Sigmoid colon (tissue), 7 donors: ENCODE results near the gene CTXN3. TPM values are rescaled to one million over a fixed set of nuclear protein-coding genes. Genes with fewer than 3 reads are reported as not detected.

Experiments
- DNase-seq: peaks from one replicate; pipeline ENCODE4 v3.0.0-alpha.2; 2019
- H3K27ac ChIP-seq, 4 donors: fragments of 200-600 bp; sonication (generic); one replicate each; pipeline ENCODE4 v1.5.1; 2016 to 2019; ENCODE audit warnings: mild to moderate bottlenecking in 1 of 4
- H3K27me3 ChIP-seq, 3 donors: fragments of 200-600 bp; sonication (generic); one replicate each; pipeline ENCODE4 v1.5.1; 2019; ENCODE audit warnings: mild to moderate bottlenecking in 1 of 3
- H3K36me3 ChIP-seq, 4 donors: fragments of 200-600 bp; sonication (generic); one replicate each; pipeline ENCODE4 v1.5.1; 2016 to 2019
- H3K4me1 ChIP-seq, 4 donors: fragments of 200-600 bp; sonication (generic); one replicate each; pipeline ENCODE4 v1.5.1; 2017 to 2019
- H3K4me3 ChIP-seq, 4 donors: fragments of 200-600 bp; sonication (generic); one replicate each; pipeline ENCODE4 v1.5.1; 2017 to 2019; ENCODE audit warnings: mild to moderate bottlenecking in 2 of 4, moderate library complexity in 1 of 4
- H3K9me3 ChIP-seq, 4 donors: fragments of 200-600 bp in 3 of 4; sonication (generic) in 3 of 4; one replicate each; pipeline versions ENCODE4 v1.5.1 to v1.6.1; 2013 to 2019
- CTCF ChIP-seq, 4 experiments: fragments of 450-650 bp in 3 of 4; fragments of 200-600 bp in 1 of 4; IDR thresholded peaks; one replicate each; pipeline ENCODE4 v1.5.1; 2016 to 2019; ENCODE audit warnings: antibody characterized with exemption in 4 of 4, mild to moderate bottlenecking in 3 of 4, moderate library complexity in 2 of 4
- EP300 ChIP-seq, 4 donors: sonication (generic); formaldehyde crosslinking; IDR thresholded peaks; one replicate each; pipeline ENCODE4 v1.6.1; 2017; ENCODE audit warnings: antibody characterized with exemption in 4 of 4
- POLR2A ChIP-seq, 2 donors: fragments of 450-650 bp; IDR thresholded peaks; one replicate each; pipeline ENCODE4 v1.6.1; 2016; ENCODE audit warnings: antibody characterized with exemption in 2 of 2, mild to moderate bottlenecking in 2 of 2, moderate library complexity in 2 of 2
- POLR2AphosphoS5 ChIP-seq, 4 donors: sonication (generic); formaldehyde crosslinking; IDR thresholded peaks; one replicate each; pipeline ENCODE4 v1.6.1; 2017; ENCODE audit warnings: antibody characterized with exemption in 4 of 4
- WGBS, 2 donors: extraction: QIAGEN DNeasy Blood & Tissue Kit; methylation state at CpG; one replicate each; pipeline ENCODE4 v1.1.7; 2013; 5-methylcytosine and 5-hydroxymethylcytosine counted together
- intact Hi-C: fragments of 100-400 bp; cut with DNase I; formaldehyde crosslinking; loops from one replicate; pipeline ENCODE4 v1.15.1; 2023
- polyA plus RNA-seq, 3 donors: library from polyadenylated mRNA; stranded (reverse); fragments of 200-250 nt; gene quantifications; one replicate each; pipeline ENCODE4 v1.2.3, GENCODE V29; 2013
- total RNA-seq, 4 donors: library from RNA; depleted of rRNA; stranded (reverse); fragments of >200 nt; gene quantifications; one replicate each; pipeline ENCODE4 v1.1.0, GENCODE V29; 2016
- donor health status: healthy with polysubstance abuse.
- donor health status: Bipolar disorder and iron deficiency.
- donor health status: healthy.

The CTXN3 gene
- total and polyA plus RNA-seq, 7 donors, result not detected

DNA sequence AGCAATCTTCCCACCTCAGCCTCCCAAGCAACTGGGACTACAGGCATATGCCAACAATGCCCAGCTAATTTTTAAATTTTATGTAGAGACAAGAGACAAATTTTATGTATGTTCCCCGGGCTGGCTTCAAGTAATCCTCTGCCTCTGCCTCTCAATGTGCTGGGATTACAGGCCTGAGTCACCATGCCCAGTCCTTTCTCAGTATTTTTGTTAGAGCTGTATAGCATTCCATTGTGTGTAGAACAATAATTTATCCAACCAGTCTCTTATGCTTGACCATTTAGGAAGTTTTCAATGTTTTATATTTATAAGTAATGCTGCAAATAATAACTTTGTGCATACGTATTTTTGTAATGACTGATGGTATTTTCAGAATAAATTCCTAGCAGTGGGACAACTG lies 38.9 kb upstream of the CTXN3 start:
- intact Hi-C loops, result no loop called here
- Histone ChIP-seq H3K9me3 (no peaks in the 10 kb centered on the region), H3K4me3 (no peak overlapping the region), H3K4me1 (peaks cover 0 to 8% (median 3%) of the 10 kb centered on the region in 4 donors), H3K27me3 (no peaks in the 10 kb centered on the region), H3K36me3 (no peaks in the 10 kb centered on the region), H3K27ac (no peak overlapping the region)
- DNase-seq, result no peak
- TF ChIP-seq EP300 (IDR thresholded peaks at IDR 0.05), result no peak
- no peak for TF ChIP-seq POLR2A (IDR thresholded peaks at IDR 0.05)
- TF ChIP-seq CTCF (IDR thresholded peaks at IDR 0.05), result no peak
- 89 to 94% methylated on average over 2 of the region's 2 CpGs for WGBS, 2 donors

DNA sequence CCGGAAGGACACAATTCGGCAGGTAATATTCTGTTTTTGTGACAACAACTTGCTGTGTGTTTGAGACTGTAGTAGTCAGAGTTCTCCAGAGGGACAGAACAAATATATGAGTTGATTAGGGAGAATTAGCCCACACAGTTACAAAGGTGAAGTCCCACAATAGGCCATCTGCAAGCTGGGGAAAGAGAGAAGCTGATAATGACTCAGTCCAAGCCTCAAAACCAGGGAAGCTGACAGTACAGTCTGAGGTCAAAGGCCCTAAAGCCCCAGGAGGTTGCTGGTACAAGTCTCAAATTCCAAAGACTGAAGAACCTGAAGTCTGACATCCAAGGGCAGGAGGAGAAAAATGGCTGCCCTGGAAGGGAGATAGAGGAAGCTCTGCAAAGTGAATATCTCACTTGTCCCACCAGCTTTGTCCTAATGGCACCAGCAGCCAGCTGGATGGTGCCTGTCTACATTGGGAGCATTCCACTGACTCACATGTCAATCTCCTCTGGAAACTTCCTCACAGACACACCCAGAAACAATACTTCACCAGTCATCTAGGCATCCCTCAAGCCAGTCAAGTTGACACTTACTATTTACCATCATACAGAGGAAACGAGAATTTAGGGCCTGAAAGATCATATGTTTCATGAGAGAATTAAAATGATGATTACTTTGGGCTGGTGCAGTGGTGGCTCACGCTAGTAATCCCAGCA lies 36.3 kb upstream of the CTXN3 start:
- peaks cover 0 to 16% (median 11%) of the 10 kb centered on the region in 4 donors for H3K4me1 ChIP-seq
- TF ChIP-seq EP300 (IDR thresholded peaks at IDR 0.05), result no peak
- WGBS, 2 donors, result 88 to 93% methylated on average over 4 of the region's 4 CpGs
- no peaks in the 10 kb centered on the region for H3K27me3 ChIP-seq
- H3K27ac ChIP-seq, result no peak overlapping the region
- no peaks in the 10 kb centered on the region for H3K9me3 ChIP-seq
- H3K4me3 ChIP-seq, result no peak overlapping the region
- no peak for DNase-seq
- intact Hi-C loops, result no loop called here
- H3K36me3 ChIP-seq, result no peaks in the 10 kb centered on the region

DNA sequence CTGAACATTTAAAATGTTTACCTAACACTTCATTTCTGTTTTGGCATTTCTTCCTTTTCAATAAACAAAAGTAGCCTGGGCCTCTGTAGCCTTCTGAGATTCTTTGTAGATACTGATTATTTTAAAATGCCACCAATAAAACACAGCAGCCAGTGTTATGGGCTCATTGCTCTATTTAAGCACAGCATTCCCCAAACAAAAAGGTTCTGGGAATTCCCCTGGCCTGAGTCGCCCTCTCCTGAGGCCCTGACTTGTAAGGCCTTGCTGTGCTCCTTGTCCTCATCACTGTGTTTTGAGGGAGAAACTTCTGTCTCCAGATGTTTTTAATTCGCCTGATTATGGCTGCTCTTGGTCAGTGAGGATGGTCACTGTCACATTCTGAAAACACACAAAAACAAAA lies 33.0 kb upstream of the CTXN3 start:
- H3K9me3 ChIP-seq, result no peaks in the 10 kb centered on the region
- no peak overlapping the region for H3K4me3 ChIP-seq
- TF ChIP-seq POLR2AphosphoS5 (IDR thresholded peaks at IDR 0.05) (no peak), EP300 (IDR thresholded peaks at IDR 0.05) (no peak), POLR2A (IDR thresholded peaks at IDR 0.05) (no peak), CTCF (IDR thresholded peaks at IDR 0.05) (no peak)
- no peaks in the 10 kb centered on the region for H3K27me3 ChIP-seq
- peak overlapping the region in 1 of 4 donors; percentile 14 for H3K27ac ChIP-seq
- intact Hi-C loops, result no loop called here
- no peaks in the 10 kb centered on the region for H3K36me3 ChIP-seq
- WGBS, 2 donors, result 63 to 73% methylated on average over 2 of the region's 2 CpGs
- H3K4me1 ChIP-seq, result peaks cover 0 to 16% (median 11%) of the 10 kb centered on the region in 4 donors
- DNase-seq, result no peak

DNA sequence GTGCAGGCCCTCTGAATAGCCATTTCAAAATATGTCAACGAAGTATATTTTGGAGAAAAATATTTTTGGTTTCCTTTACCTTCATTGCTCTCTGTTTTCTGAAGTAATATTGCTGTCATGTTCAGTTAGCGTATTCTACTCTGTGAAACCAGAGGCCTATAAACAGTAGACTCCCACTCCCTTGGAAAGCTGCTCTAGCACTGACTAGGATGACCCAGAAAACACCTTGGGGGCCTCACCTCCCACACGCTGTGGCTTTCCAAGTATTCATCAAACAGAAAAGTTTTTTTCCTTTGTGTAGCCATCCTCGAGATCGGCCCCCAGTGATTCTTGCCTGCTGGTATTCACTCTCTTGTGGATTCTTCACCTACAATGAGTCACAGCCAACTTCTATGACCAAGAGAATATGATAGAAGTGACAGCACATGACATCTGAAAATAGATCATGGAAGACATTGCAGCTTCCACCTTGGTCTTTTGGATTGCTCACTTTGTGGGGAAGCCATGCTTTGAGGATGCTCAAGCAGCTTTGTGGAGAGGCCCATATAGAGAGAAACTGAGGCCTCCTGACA lies 28.9 kb upstream of the CTXN3 start:
- no peak overlapping the region for H3K4me3 ChIP-seq
- H3K4me1 ChIP-seq, result peaks cover 0 to 16% (median 11%) of the 10 kb centered on the region in 4 donors
- intact Hi-C loops, result no loop called here
- DNase-seq, result no peak
- H3K27ac ChIP-seq, result no peak overlapping the region
- no peaks in the 10 kb centered on the region for H3K9me3 ChIP-seq
- no peaks in the 10 kb centered on the region for H3K27me3 ChIP-seq
- TF ChIP-seq CTCF (IDR thresholded peaks at IDR 0.05) (no peak), POLR2A (IDR thresholded peaks at IDR 0.05) (no peak), EP300 (IDR thresholded peaks at IDR 0.05) (no peak), POLR2AphosphoS5 (IDR thresholded peaks at IDR 0.05) (no peak)
- H3K36me3 ChIP-seq, result no peaks in the 10 kb centered on the region
- 85 to 90% methylated on average over 5 of the region's 5 CpGs for WGBS, 2 donors

DNA sequence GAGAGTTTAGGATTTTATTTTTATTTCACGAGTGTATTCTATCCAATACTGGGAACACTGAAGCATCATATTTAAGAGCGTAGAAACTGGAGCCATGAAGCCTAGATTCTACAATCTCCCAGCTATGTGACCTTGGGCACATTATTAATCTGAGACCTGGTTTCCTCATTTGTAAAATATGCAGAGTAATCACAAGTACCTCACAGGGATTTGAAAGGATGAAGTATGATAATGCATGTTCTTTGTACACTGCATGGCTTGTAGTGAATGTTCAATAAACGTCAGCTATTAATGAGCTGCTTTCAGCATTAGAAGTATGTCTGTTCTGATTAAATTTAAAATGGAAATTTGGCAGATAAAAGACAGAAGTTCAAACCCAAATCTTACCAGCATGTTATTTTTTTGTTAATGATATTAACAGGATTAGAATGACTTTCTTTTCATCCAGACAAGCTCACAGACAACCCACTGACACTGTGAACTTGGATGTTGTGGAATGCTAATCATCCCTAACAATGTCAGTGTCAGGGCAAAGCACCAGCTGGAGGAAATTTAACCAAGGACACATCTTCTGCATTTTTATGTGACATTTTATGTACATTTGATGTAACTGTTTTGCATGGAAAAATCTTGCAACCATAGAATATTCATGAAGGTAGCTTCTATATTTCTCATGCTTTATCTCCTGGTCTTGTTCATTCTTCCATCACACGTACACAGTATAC lies 27.1 kb upstream of the CTXN3 start:
- Histone ChIP-seq H3K36me3 (no peaks in the 10 kb centered on the region), H3K4me1 (peaks cover 0 to under 1% (median 0%) of the 10 kb centered on the region in 4 donors), H3K9me3 (no peaks in the 10 kb centered on the region), H3K4me3 (no peak overlapping the region), H3K27ac (no peak overlapping the region), H3K27me3 (no peaks in the 10 kb centered on the region)
- TF ChIP-seq POLR2AphosphoS5 (IDR thresholded peaks at IDR 0.05) (no peak), POLR2A (IDR thresholded peaks at IDR 0.05) (no peak), EP300 (IDR thresholded peaks at IDR 0.05) (no peak), CTCF (IDR thresholded peaks at IDR 0.05) (no peak)
- no peak for DNase-seq
- 80 to 81% methylated on average over 4 of the region's 4 CpGs for WGBS, 2 donors
- intact Hi-C loops, result no loop called here
